Osteoblast (primary cell): ENCODE results near the gene MYO1F. TPM values are rescaled to one million over a fixed set of nuclear protein-coding genes. Genes with fewer than 3 reads are reported as not detected.

Experiments
- DNase-seq: peaks from one replicate; pipeline ENCODE4 v3.0.0; 2011; ENCODE audit warnings: low spot score, mixed read lengths; ENCODE audit not compliant: insufficient read length; ENCODE audit errors: missing footprints
- H2AFZ ChIP-seq: 2 replicates; pipeline ENCODE4 v1.6.0; 2011; ENCODE audit warnings: mild to moderate bottlenecking, low read length
- H3K27ac ChIP-seq: 2 replicates; pipeline ENCODE4 v1.5.1; 2011; ENCODE audit warnings: mild to moderate bottlenecking, low read depth, low read length, moderate library complexity
- H3K27me3 ChIP-seq: 2 replicates; pipeline ENCODE4 v1.6.0; 2012; ENCODE audit warnings: mild to moderate bottlenecking, control low read depth, inconsistent platforms, low read length, moderate library complexity; ENCODE audit not compliant: insufficient read depth
- H3K36me3 ChIP-seq: 2 replicates; pipeline ENCODE4 v1.5.1; 2011; ENCODE audit warnings: mild to moderate bottlenecking, low read length, control low read depth, moderate library complexity; ENCODE audit not compliant: insufficient read depth
- H3K4me1 ChIP-seq: 2 replicates; pipeline ENCODE4 v1.5.1; 2011; ENCODE audit warnings: mild to moderate bottlenecking, low read length, control low read depth, moderate library complexity; ENCODE audit not compliant: insufficient read depth
- H3K4me2 ChIP-seq: 2 replicates; pipeline ENCODE4 v1.6.0; 2011; ENCODE audit warnings: mild to moderate bottlenecking, low read length; ENCODE audit not compliant: insufficient read depth
- H3K4me3 ChIP-seq: fragments of 200-600 bp; sonication (generic); 3 replicates; pipeline ENCODE4 v1.5.1; 2012; ENCODE audit warnings: mild to moderate bottlenecking, low read length, inconsistent platforms; ENCODE audit not compliant: insufficient read depth
- H3K79me2 ChIP-seq: 2 replicates; pipeline ENCODE4 v1.6.0; 2012; ENCODE audit warnings: mild to moderate bottlenecking, low read length, control low read depth, inconsistent platforms; ENCODE audit not compliant: insufficient read depth
- H3K9me3 ChIP-seq: 2 replicates; pipeline ENCODE4 v1.5.1; 2011; ENCODE audit warnings: low read depth, low read length, control low read depth
- H4K20me1 ChIP-seq: 2 replicates; pipeline ENCODE4 v1.6.0; 2012; ENCODE audit warnings: mild to moderate bottlenecking, low read length, control low read depth; ENCODE audit not compliant: insufficient read depth
- total RNA-seq: library from RNA; depleted of rRNA; stranded (reverse); fragments of >200 nt; gene quantifications from 2 replicates; pipeline ENCODE4 v1.2.3, GENCODE V29; 2012
- TF ChIP-seq, protein P1 (sequence below): IDR thresholded peaks from 2 replicates; pipeline ENCODE4 v1.5.1; 2011; ENCODE audit warnings: mild to moderate bottlenecking, low read depth, low read length, moderate library complexity; ENCODE audit errors: extremely low read depth

Gene MYO1F
- total RNA-seq, 1 donor, result 0.72 TPM

GRCh38 chr19:8536282-8536681, 41.0 kb downstream of the MYO1F start:
- Histone ChIP-seq H3K79me2 (no peaks in the 10 kb centered on the region), H2AFZ (no peak overlapping the region), H3K4me3 (no peak overlapping the region), H3K36me3 (no peaks in the 10 kb centered on the region), H3K4me2 (no peak overlapping the region), H4K20me1 (no peaks in the 10 kb centered on the region), H3K9me3 (no peaks in the 10 kb centered on the region), H3K27me3 (no peaks in the 10 kb centered on the region), H3K4me1 (no peaks in the 10 kb centered on the region), H3K27ac (no peak overlapping the region)
- TF ChIP-seq, protein P1, sequence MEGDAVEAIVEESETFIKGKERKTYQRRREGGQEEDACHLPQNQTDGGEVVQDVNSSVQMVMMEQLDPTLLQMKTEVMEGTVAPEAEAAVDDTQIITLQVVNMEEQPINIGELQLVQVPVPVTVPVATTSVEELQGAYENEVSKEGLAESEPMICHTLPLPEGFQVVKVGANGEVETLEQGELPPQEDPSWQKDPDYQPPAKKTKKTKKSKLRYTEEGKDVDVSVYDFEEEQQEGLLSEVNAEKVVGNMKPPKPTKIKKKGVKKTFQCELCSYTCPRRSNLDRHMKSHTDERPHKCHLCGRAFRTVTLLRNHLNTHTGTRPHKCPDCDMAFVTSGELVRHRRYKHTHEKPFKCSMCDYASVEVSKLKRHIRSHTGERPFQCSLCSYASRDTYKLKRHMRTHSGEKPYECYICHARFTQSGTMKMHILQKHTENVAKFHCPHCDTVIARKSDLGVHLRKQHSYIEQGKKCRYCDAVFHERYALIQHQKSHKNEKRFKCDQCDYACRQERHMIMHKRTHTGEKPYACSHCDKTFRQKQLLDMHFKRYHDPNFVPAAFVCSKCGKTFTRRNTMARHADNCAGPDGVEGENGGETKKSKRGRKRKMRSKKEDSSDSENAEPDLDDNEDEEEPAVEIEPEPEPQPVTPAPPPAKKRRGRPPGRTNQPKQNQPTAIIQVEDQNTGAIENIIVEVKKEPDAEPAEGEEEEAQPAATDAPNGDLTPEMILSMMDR, result no peak
- DNase-seq, result no peak

DNA sequence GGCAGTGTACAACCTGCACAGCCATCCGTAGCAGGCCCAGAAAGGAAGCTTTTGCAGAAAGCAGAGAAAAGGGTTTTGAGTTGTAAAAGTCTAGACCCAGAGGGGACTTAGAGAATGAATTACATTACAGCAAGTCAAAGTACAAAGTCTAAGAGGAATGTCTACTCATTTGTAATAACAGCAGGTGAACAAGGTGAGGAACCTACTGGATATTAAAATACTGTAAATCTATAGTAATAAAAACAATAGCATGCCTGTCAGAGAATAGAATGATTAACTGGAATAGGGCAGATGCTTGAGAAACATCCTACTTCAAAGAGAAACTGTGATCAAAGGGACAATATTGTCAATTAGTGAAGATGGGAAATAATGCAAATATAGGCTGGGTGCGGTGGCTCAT, 45.0 kb downstream of the MYO1F start:
- Histone ChIP-seq H2AFZ (no peak overlapping the region), H3K9me3 (no peaks in the 10 kb centered on the region), H3K27ac (no peak overlapping the region), H3K36me3 (no peaks in the 10 kb centered on the region), H3K27me3 (no peaks in the 10 kb centered on the region), H3K79me2 (no peaks in the 10 kb centered on the region), H3K4me3 (no peak overlapping the region), H3K4me2 (no peak overlapping the region), H4K20me1 (peaks cover 19% of the 10 kb centered on the region), H3K4me1 (no peaks in the 10 kb centered on the region)
- TF ChIP-seq, protein P1, result no peak
- DNase-seq, result peak; percentile 15

- H3K27ac ChIP-seq, result no peak overlapping the region
- H3K36me3 ChIP-seq, result no peaks in the 10 kb centered on the region
- peaks cover 5% of the 10 kb centered on the region for H3K79me2 ChIP-seq
- TF ChIP-seq, protein P1, result no peak
- H3K9me3 ChIP-seq, result no peaks in the 10 kb centered on the region
- peak; percentile 26 for DNase-seq
- H3K4me1 ChIP-seq, result peaks cover 5% of the 10 kb centered on the region
- H2AFZ ChIP-seq, result no peak overlapping the region
- no peak overlapping the region for H3K4me2 ChIP-seq
- H3K4me3 ChIP-seq, result no peak overlapping the region
- H4K20me1 ChIP-seq, result peaks cover 19% of the 10 kb centered on the region
- H3K27me3 ChIP-seq, result no peaks in the 10 kb centered on the region
Observed at GRCh38 chr19:8531470-8531869, 45.8 kb downstream of the MYO1F start.

DNA sequence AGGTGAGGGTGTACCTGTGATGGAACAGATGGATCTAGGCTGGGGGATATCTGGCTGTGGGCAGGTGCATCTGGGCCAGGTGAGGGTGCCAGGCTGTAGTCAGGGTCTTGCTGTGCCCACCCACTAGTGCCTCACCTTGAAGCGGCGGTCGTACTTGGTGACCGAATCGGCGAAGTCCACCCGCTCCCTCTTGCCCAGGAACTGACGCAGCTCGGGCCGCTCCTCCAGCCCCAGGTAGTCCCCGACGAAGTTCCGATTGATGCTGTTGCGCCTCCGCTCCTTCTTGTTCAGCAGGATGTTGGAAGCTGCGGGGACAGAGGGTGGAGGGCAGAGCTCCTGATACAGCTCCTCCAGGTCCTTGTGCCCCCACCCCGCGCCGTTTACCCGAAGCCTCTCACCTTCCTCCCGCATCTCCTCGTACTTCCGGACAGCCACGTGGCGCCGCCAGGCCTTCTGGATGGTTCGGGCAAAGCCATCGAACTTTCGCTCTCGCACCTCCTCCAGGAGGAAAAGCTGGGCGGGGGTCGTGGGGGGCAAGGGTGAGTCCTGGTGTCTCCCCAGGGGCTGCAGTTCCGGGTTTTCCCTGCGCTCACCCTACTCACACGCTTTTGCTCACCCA, 47.1 kb downstream of the MYO1F start:
- Histone ChIP-seq H3K4me3 (no peak overlapping the region), H4K20me1 (peaks cover 19% of the 10 kb centered on the region), H3K4me2 (no peak overlapping the region), H3K27ac (no peak overlapping the region), H3K36me3 (no peaks in the 10 kb centered on the region), H3K79me2 (peaks cover 5% of the 10 kb centered on the region), H3K27me3 (no peaks in the 10 kb centered on the region), H3K9me3 (no peaks in the 10 kb centered on the region), H2AFZ (no peak overlapping the region), H3K4me1 (peaks cover 6% of the 10 kb centered on the region)
- TF ChIP-seq, protein P1, result no peak
- DNase-seq, result peak; percentile 30
